HL-60/S4 treated with retinoic acid at 250 ng/mL for 4 days and 3 days (cell line): ENCODE results near the gene ZYG11A.

Experiments
- in situ Hi-C: fragments of 300-500 bp; cut with MboI; formaldehyde crosslinking; loops from 2 replicates; pipeline ENCODE4 v1.7.0; 2022; ENCODE audit warnings: low sequenced_read_pairs

Gene ZYG11A

GRCh38 chr1:52876843-52877242 is 34.3 kb downstream of the ZYG11A start:
- in situ Hi-C loops: no loop called here

- in situ Hi-C loops: no loop called here
Measured at GRCh38 chr1:52877554-52877953, 35.0 kb downstream of the ZYG11A start.

- in situ Hi-C loops: no loop called here
Measured at GRCh38 chr1:52880206-52880605, 37.6 kb downstream of the ZYG11A start.

GRCh38 chr1:52887483-52887882 is 44.9 kb downstream of the ZYG11A start:
- in situ Hi-C loops: no loop called here

GRCh38 chr1:52892424-52893215 is 50.1 kb downstream of the ZYG11A start:
- in situ Hi-C loops: no loop called here

GRCh38 chr1:52899445-52899894 is 56.9 kb downstream of the ZYG11A start:
- in situ Hi-C loops: no loop called here

GRCh38 chr1:52900402-52900801 is 57.8 kb downstream of the ZYG11A start:
- in situ Hi-C loops: no loop called here

- in situ Hi-C loops: no loop called here
Measured at GRCh38 chr1:52901384-52901783, 58.8 kb downstream of the ZYG11A start.

- in situ Hi-C loops: no loop called here
Measured at GRCh38 chr1:52904208-52904926, 61.8 kb downstream of the ZYG11A start.

- in situ Hi-C loops: no loop called here
Measured at GRCh38 chr1:52904927-52905698, 62.6 kb downstream of the ZYG11A start.

- in situ Hi-C loops: no loop called here
Measured at GRCh38 chr1:52906135-52906603, 63.6 kb downstream of the ZYG11A start.

- in situ Hi-C loops: no loop called here
Measured at GRCh38 chr1:52907068-52907811, 64.7 kb downstream of the ZYG11A start.

- in situ Hi-C loops: no loop called here
Measured at GRCh38 chr1:52907812-52908153, 65.2 kb downstream of the ZYG11A start.

GRCh38 chr1:52911541-52911940 is 69.0 kb downstream of the ZYG11A start:
- in situ Hi-C loops: no loop called here

- in situ Hi-C loops: no loop called here
Measured at GRCh38 chr1:52913014-52913413, 70.5 kb downstream of the ZYG11A start.

GRCh38 chr1:52913537-52913936 is 71.0 kb downstream of the ZYG11A start:
- in situ Hi-C loops: no loop called here

GRCh38 chr1:52914463-52914862 is 71.9 kb downstream of the ZYG11A start:
- in situ Hi-C loops: no loop called here

GRCh38 chr1:52915211-52915854 is 72.8 kb downstream of the ZYG11A start:
- in situ Hi-C loops: no loop called here

GRCh38 chr1:52915855-52916220 is 73.3 kb downstream of the ZYG11A start:
- in situ Hi-C loops: no loop called here

GRCh38 chr1:52916241-52916975 is 73.8 kb downstream of the ZYG11A start:
- in situ Hi-C loops: no loop called here
